Heart right ventricle (tissue), 16 donors: ENCODE results near the gene GPR78. TPM values are rescaled to one million over a fixed set of nuclear protein-coding genes. Genes with fewer than 3 reads are reported as not detected.
"Not testable (repeated sequence)": the region's sequence is repeated elsewhere in the genome, so short reads cannot be mapped to it uniquely, and the experiment has no call there.

Source experiments
- ATAC-seq, 8 donors: fragments of 200-7000 bp; cut with Tn5 transposase; one replicate each; pipeline ENCODE4 v1.9.1; 2020; ENCODE audit warnings: mild to moderate bottlenecking in 8 of 8, moderate library complexity in 8 of 8, moderate number of reproducible peaks in 1 of 8
- DNase-seq, 2 donors: peaks; one replicate each; pipeline ENCODE4 v3.0.0-alpha.2; 2020
- H3K27ac ChIP-seq, 10 donors: fragments of 200-600 bp; sonication (generic) in 2 of 10; one replicate each; pipeline versions ENCODE4 v1.5.0 to v1.8.0; 2020 to 2022; ENCODE audit warnings: mild to moderate bottlenecking in 3 of 10
- H3K27me3 ChIP-seq, 7 donors: fragments of 200-600 bp; one replicate each; pipeline ENCODE4 v1.8.0; 2021 to 2022; ENCODE audit warnings: mild to moderate bottlenecking in 2 of 7
- H3K36me3 ChIP-seq, 9 donors: fragments of 200-600 bp; sonication (generic) in 1 of 9; one replicate each; pipeline versions ENCODE4 v1.5.0 to v1.8.0; 2020 to 2022; ENCODE audit warnings: mild to moderate bottlenecking in 2 of 9
- H3K4me1 ChIP-seq, 9 donors: fragments of 200-600 bp; sonication (generic) in 1 of 9; one replicate each; pipeline versions ENCODE4 v1.5.0 to v1.8.0; 2020 to 2022; ENCODE audit warnings: mild to moderate bottlenecking in 4 of 9
- H3K4me3 ChIP-seq, 10 donors: fragments of 200-600 bp; sonication (generic) in 2 of 10; one replicate each; pipeline versions ENCODE4 v1.5.0 to v1.8.0; 2020 to 2022; ENCODE audit warnings: mild to moderate bottlenecking in 7 of 10, moderate library complexity in 2 of 10
- H3K9me3 ChIP-seq, 11 donors: fragments of 200-600 bp in 10 of 11; sonication (generic) in 2 of 11; one replicate each; pipeline versions ENCODE4 v1.5.0 to v1.8.0; 2013 to 2022; ENCODE audit warnings: mild to moderate bottlenecking in 2 of 11, control low read depth in 1 of 11, moderate library complexity in 1 of 11
- WGBS, 2 donors: extraction: QIAGEN DNeasy Blood & Tissue Kit; methylation state at CpG; one replicate each; pipeline ENCODE4 v1.1.7; 2013; ENCODE audit warnings: inconsistent platforms in 1 of 2; 5-methylcytosine and 5-hydroxymethylcytosine counted together
- intact Hi-C, 10 donors: fragments of 100-400 bp; cut with DNase I; formaldehyde crosslinking; loops; one replicate each; pipeline versions ENCODE4 v1.11.1 to v1.14.2; 2022
- polyA plus RNA-seq, 2 donors: library from polyadenylated mRNA; stranded (reverse); fragments of 200-250 nt; gene quantifications; one replicate each; pipeline ENCODE4 v1.2.3, GENCODE V29; 2013
- total RNA-seq, 10 donors: library from RNA; stranded (reverse); fragmentation: NEBNext Ultra II Directional in 3 of 10; extraction: Animal tissue kit (Norgen Biotek cat#: 25700) in 3 of 10; gene quantifications; one replicate each; pipeline versions ENCODE4 v1.2.1 to v1.2.4, GENCODE V29; 2021 to 2023
- TF ChIP-seq, protein P1 (sequence below), 9 donors: fragments of 200-600 bp; sonication (generic) in 2 of 9; IDR thresholded peaks; one replicate each; pipeline versions ENCODE4 v1.5.0 to v1.8.0; 2021 to 2022; ENCODE audit warnings: antibody characterized with exemption in 9 of 9, mild to moderate bottlenecking in 5 of 9, moderate library complexity in 1 of 9
- donor health status: Arrhythmogenic right ventricular cardiomyopathy.
- donor health status: ischemic (EF 13 %, LVEDD 7.1; RV severe dilation, severe dysfunction).
- donor health status: healthy with polysubstance abuse.
- donor health status: DM: no; HTN: yes; CAD: no.
- donor health status: DM: no; HTN: no; CAD: no.
- donor health status: ischemic (EF 25% LVEDD 6.9; RV normal size, moderate dysfunction).
- donor health status: ischemic (EF 25% LVEDD 5.7; RV mildly dilated, moderate dysfunction).
- donor health status: healthy.
- donor health status: DM: yes; HTN: yes; CAD: no.
- donor health status: Ischemic cardiomyopathy.
- donor health status: ischemic (EF 35%, LVEDD 5.7; RV mildly dilated, moderate dysfunction).
- donor health status: nonischemic (EF 11% LVEDD 7.7; RV severe dilation, severe dysfunction).
- donor health status: DM: yes; HTN: yes; CAD: no.
- donor health status: PGD.
- donor health status: ischemic (EF 29% LVEDD 5.4; RV normal size, mild dysfunction).
- donor health status: nonischemic (EF 23%, LVEDD 6.1; RV moderate dilation, normal function).

Gene GPR78
- total and polyA plus RNA-seq, 12 donors: 0.01 to 0.12 TPM; not detected in 10

DNA sequence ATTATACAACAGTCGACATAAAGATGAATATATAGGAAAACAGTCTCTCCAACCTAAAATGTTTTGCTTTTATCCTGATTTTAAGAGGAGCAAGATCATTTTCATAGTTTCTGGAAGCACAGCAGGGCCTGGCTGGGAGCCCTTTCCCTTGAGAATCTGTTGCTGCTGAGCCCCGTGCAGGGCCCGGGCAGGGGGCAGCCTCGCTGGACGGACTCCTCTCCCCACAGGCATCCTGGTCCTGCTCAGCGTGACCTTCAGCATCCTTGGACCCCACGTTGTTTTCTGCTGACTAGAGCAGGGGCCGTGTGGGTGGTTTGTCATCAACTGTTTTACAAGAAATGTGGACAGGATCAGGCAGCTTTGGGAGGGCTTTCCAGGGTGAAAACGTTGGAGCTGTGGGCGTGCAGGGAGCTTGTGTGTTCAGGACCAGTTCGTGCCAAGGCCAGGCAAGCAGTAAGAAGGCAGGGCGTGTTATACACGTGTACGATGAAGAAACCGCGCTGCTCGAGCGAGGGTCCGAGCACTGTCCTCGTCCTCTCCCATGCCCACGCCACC lies 37.4 kb downstream of the GPR78 start:
- DNase-seq (peak in 1 of 2 donors; percentile 4), ATAC-seq (no peak)
- Histone ChIP-seq H3K4me1 (peaks cover 0 to 12% (median 4%) of the 10 kb centered on the region in 9 donors), H3K9me3 (no peaks in the 10 kb centered on the region), H3K27ac (peak overlapping the region in 1 of 10 donors; percentile 21), H3K27me3 (peaks cover 0 to 23% (median 3%) of the 10 kb centered on the region in 7 donors), H3K4me3 (no peak overlapping the region), H3K36me3 (no peaks in the 10 kb centered on the region)
- intact Hi-C loops: loop anchor here in 1 of 10 donors (10.0 kb wide), 1 partner anchor 297 kb away; no protein-coding TSS in a partner anchor
- WGBS, 2 donors: 66 to 70% methylated on average over 21 of the region's 21 CpGs
- TF ChIP-seq, protein P1, sequence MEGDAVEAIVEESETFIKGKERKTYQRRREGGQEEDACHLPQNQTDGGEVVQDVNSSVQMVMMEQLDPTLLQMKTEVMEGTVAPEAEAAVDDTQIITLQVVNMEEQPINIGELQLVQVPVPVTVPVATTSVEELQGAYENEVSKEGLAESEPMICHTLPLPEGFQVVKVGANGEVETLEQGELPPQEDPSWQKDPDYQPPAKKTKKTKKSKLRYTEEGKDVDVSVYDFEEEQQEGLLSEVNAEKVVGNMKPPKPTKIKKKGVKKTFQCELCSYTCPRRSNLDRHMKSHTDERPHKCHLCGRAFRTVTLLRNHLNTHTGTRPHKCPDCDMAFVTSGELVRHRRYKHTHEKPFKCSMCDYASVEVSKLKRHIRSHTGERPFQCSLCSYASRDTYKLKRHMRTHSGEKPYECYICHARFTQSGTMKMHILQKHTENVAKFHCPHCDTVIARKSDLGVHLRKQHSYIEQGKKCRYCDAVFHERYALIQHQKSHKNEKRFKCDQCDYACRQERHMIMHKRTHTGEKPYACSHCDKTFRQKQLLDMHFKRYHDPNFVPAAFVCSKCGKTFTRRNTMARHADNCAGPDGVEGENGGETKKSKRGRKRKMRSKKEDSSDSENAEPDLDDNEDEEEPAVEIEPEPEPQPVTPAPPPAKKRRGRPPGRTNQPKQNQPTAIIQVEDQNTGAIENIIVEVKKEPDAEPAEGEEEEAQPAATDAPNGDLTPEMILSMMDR (IDR thresholded peaks at IDR 0.05): no peak

DNA sequence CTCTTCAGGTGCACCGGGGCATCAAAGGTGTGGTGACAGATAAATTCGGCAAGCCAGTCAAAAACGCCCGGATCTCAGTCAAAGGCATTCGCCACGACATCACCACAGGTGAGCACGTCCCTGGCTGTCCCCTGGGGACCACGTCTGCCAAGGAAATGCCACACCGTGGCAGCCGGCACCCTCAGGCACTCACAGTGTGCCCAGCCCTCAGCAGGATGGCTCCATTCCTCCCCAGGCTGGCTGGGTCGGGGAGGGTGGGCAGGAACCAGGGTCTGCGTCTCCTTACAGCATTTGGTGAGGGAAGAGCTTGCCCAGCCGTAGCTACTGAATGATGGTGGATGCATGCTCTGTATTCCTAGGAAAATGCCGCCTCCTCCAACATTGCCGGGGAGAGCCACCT lies 38.2 kb downstream of the GPR78 start:
- H3K27ac ChIP-seq: no peak overlapping the region
- no peaks in the 10 kb centered on the region for H3K36me3 ChIP-seq
- H3K9me3 ChIP-seq: no peaks in the 10 kb centered on the region
- H3K4me1 ChIP-seq: peaks cover 0 to 7% (median 0%) of the 10 kb centered on the region in 9 donors
- DNase-seq (peak in 1 of 2 donors; percentile 5), ATAC-seq (no peak)
- WGBS, 2 donors: 85 to 91% methylated on average over 15 of the region's 15 CpGs
- TF ChIP-seq, protein P1 (IDR thresholded peaks at IDR 0.05): no peak
- H3K4me3 ChIP-seq: no peak overlapping the region
- peaks cover 0 to 21% (median 3%) of the 10 kb centered on the region in 7 donors for H3K27me3 ChIP-seq
- intact Hi-C loops: loop anchor here in 1 of 10 donors (10.0 kb wide), 1 partner anchor 296 kb away; no protein-coding TSS in a partner anchor

DNA sequence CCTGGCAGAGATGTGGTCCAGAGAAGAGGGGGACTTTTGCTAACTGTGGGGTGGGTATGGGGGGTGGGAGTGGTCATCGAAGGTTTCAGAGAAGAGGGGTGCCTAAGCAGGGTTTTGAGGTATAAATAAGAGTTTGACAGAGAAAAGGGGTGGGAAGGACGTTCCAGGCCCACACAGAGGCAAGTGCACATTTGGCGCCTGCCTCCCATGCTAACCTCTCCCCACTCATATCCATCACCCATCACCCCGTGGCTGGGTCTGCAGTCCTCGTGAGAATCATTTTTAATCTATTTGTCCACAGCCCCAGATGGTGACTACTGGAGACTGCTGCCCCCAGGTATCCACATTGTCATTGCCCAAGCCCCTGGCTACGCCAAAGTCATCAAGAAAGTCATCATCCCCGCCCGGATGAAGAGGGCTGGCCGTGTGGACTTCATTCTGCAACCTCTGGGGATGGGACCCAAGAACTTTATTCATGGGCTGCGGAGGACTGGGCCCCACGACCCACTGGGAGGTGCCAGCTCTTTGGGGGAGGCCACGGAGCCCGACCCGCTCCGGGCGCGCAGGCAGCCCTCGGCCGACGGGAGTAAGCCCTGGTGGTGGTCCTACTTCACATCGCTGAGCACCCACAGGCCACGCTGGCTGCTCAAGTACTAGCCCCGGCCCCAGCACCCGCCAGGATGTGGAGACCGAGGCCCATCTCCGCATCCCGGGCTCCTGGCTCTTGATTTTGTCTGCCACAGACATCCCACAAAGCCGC lies 38.9 kb downstream of the GPR78 start:
- ATAC-seq (no peak), DNase-seq (peak in 1 of 2 donors; percentile 5)
- intact Hi-C loops: loop anchor here in 1 of 10 donors (10.0 kb wide), 1 partner anchor 296 kb away; no protein-coding TSS in a partner anchor
- 88 to 90% methylated on average over 28 of the region's 28 CpGs for WGBS, 2 donors
- no peaks in the 10 kb centered on the region for H3K36me3 ChIP-seq
- peaks cover 0 to 21% (median 3%) of the 10 kb centered on the region in 7 donors for H3K27me3 ChIP-seq
- TF ChIP-seq, protein P1 (IDR thresholded peaks at IDR 0.05): no peak
- H3K9me3 ChIP-seq: no peaks in the 10 kb centered on the region
- H3K4me3 ChIP-seq: no peak overlapping the region
- peaks cover 0 to 7% (median 0%) of the 10 kb centered on the region in 9 donors for H3K4me1 ChIP-seq
- H3K27ac ChIP-seq: no peak overlapping the region

DNA sequence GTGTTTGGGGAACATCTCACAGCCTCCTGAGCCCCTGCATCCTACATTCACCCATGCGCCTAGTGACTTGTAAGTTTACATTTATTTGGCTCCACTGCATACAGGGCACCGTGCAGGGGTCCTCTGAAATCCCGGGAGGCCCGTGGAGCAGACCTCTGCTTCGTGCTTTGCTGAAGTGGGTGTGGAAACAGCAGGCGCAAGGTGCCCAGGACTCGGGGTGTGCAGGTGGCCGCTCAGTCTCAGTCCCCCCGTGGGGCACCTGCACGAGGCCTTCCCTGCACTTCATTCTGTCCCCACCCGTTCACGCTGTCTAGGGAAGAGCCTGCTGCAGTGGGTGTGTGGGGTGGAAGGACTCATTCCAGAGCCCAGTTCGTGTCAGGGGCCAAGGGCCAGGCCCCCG lies 40.9 kb downstream of the GPR78 start:
- H3K4me1 ChIP-seq, H3K27ac ChIP-seq, DNase-seq, intact Hi-C loops, H3K9me3 ChIP-seq, H3K4me3 ChIP-seq, H3K36me3 ChIP-seq: not testable (repeated sequence)
- ATAC-seq: peak in 3 of 8 donors; percentile 10 to 22 (median 15)
- 82 to 88% methylated on average over 6 to 12 of the region's 14 CpGs for WGBS, 2 donors
- peaks cover 0 to 21% (median 3%) of the 10 kb centered on the region in 7 donors for H3K27me3 ChIP-seq

DNA sequence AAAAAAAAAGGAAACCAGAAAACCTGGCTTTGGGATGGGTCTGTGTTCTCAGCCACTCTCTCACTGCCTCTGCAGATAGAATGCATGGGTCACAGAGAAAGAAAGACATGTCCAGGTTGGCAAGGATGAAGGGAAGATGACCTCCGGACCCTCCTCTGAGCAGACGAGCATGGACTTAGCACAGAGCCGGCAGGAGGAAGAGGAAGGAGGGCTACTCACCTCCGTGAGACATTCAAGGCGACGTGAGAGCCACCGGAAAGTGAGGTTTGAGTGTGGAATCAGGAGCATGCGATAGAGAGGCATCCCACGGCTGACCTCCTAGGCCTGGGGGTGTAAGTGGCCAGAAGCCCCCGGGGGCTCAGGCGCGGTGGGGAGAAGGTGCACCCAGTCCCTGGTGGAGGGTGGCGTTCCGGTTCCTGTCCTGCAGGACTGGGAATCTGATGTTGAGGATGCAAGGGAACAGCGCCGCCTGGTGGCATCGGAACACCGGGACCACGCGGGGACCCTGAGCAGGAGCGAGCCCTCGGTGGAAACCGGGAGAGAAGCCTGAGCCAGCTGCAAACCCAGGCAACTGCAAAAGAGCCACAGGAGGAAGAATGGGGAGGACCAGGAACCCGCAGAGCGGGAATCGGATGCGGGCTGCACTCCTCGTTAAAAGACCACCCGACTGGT lies 44.5 kb downstream of the GPR78 start:
- intact Hi-C loops, H3K4me3 ChIP-seq, H3K27me3 ChIP-seq, H3K9me3 ChIP-seq, H3K27ac ChIP-seq, H3K36me3 ChIP-seq, DNase-seq, H3K4me1 ChIP-seq: not testable (repeated sequence)
- WGBS, 2 donors: no CpG with 5 or more reads among the region's 29 CpGs
- ATAC-seq: peak in 7 of 8 donors; percentile 36 to 84 (median 66)

DNA sequence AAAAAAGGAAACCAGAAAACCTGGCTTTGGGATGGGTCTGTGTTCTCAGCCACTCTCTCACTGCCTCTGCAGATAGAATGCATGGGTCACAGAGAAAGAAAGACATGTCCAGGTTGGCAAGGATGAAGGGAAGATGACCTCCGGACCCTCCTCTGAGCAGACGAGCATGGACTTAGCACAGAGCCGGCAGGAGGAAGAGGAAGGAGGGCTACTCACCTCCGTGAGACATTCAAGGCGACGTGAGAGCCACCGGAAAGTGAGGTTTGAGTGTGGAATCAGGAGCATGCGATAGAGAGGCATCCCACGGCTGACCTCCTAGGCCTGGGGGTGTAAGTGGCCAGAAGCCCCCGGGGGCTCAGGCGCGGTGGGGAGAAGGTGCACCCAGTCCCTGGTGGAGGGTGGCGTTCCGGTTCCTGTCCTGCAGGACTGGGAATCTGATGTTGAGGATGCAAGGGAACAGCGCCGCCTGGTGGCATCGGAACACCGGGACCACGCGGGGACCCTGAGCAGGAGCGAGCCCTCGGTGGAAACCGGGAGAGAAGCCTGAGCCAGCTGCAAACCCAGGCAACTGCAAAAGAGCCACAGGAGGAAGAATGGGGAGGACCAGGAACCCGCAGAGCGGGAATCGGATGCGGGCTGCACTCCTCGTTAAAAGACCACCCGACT lies 50.2 kb downstream of the GPR78 start:
- DNase-seq, H3K27me3 ChIP-seq, H3K27ac ChIP-seq, H3K36me3 ChIP-seq, intact Hi-C loops, H3K4me3 ChIP-seq, H3K4me1 ChIP-seq, H3K9me3 ChIP-seq: not testable (repeated sequence)
- no CpG with 5 or more reads among the region's 29 CpGs for WGBS, 2 donors
- ATAC-seq: peak in 7 of 8 donors; percentile 33 to 84 (median 68)

DNA sequence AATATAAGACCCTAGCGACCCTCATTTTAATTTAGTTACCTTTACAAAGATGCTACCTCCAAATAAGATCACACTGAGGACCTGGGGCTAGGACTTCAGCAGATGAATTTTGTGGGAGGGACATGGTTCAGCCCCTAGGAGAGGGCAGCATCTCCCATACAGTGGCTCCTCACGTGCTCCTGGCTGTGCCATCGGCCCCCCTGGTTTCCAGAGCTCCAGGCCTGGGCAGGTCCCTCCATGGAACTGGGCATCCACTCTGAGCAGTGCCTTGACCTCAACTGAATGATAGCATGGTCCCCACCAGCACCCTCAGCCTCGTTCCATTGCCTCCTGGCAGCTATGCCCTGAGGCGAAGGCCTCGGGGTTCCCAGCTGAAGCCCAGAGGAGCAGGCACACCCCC lies 51.7 kb downstream of the GPR78 start:
- DNase-seq: peak in 1 of 2 donors; percentile 6
- H3K4me3 ChIP-seq, H3K4me1 ChIP-seq, H3K27me3 ChIP-seq, intact Hi-C loops, H3K9me3 ChIP-seq, H3K27ac ChIP-seq, H3K36me3 ChIP-seq: not testable (repeated sequence)
- peak in 2 of 8 donors; percentile 30 to 57 for ATAC-seq
- WGBS, 2 donors: 67 to 77% methylated on average over 2 to 3 of the region's 6 CpGs
